ENCODE results near the gene RPS10.

RPS10 gene

GRCh38 chr6:34459899-34460593, 34.2 kb upstream of the RPS10 start:
- H3K27me3 Mint-ChIP-seq = peaks cover 3% of the 10 kb centered on the region
- no peak overlapping the region for H3K4me3 Mint-ChIP-seq
- peaks cover under 1% of the 10 kb centered on the region for H3K4me1 Mint-ChIP-seq
- no peak overlapping the region for H3K27ac Mint-ChIP-seq
- H3K36me3 Mint-ChIP-seq = no peaks in the 10 kb centered on the region
- H3K9me3 Mint-ChIP-seq = no peaks in the 10 kb centered on the region

DNA sequence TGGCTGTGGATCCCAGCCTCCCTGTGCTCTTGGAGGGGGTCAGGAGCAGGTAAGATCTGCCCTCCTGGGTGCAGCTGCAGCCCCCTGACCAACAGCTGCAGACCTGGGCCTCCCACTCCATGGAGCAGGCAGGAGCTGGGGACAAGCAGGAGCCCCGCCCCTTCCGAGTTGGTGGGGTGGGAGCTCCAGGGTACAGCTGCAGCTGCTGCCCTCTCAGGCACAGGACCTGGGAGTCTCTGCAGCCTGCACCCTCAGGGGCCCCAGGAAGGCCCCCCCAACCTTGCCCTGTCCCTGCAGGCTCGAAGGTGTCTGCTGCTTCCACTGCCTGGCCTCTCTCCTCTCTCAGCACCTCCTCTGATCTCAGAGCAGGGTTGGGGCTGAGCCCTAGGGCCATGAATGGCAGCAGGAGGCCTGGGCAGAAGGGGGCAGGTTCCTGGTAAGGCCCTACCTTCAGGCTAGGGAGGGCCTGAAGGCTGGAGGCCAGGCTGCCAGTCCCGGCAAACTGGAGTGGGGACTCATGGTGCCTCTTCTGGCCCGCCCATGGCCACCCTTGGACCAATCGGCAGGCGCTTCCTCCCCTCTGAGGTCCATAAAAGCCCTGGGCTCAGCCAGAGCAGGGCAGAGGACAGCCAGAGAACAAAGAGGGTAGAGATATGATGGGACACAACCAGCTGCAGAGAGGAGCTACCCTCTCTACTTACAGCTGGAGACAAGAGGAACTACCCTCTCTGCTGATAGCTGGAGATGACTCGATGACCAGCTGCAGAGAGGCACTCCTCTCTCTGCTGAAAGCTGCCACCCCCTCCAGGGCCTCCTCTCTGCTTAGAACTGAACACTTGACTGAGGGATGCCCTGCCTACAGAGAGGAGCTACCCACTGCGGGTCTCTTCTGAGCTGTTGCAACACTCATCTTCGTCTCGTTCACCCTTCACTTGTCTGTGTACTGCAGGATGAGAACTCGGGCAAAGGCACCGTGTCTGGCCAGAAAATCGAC, 32.2 kb upstream of the RPS10 start:
- H3K27ac Mint-ChIP-seq = no peak overlapping the region
- no peaks in the 10 kb centered on the region for H3K4me1 Mint-ChIP-seq
- H3K9me3 Mint-ChIP-seq = no peaks in the 10 kb centered on the region
- no peaks in the 10 kb centered on the region for H3K27me3 Mint-ChIP-seq
- no peaks in the 10 kb centered on the region for H3K36me3 Mint-ChIP-seq
- no peak overlapping the region for H3K4me3 Mint-ChIP-seq

- Mint-ChIP-seq H3K27ac (no peak overlapping the region), H3K4me3 (no peak overlapping the region), H3K36me3 (no peaks in the 10 kb centered on the region), H3K9me3 (no peaks in the 10 kb centered on the region), H3K4me1 (no peaks in the 10 kb centered on the region), H3K27me3 (no peaks in the 10 kb centered on the region)
These were observed 31.5 kb upstream of the RPS10 start for GRCh38 chr6:34457382-34457741.

GRCh38 chr6:34455831-34456230, 30.0 kb upstream of the RPS10 start:
- Mint-ChIP-seq H3K27ac (no peak overlapping the region), H3K36me3 (no peaks in the 10 kb centered on the region), H3K4me3 (no peak overlapping the region), H3K4me1 (no peaks in the 10 kb centered on the region), H3K9me3 (no peaks in the 10 kb centered on the region), H3K27me3 (no peaks in the 10 kb centered on the region)

- H3K4me1 Mint-ChIP-seq = no peaks in the 10 kb centered on the region
- no peaks in the 10 kb centered on the region for H3K9me3 Mint-ChIP-seq
- H3K36me3 Mint-ChIP-seq = no peaks in the 10 kb centered on the region
- H3K27me3 Mint-ChIP-seq = no peaks in the 10 kb centered on the region
- no peak overlapping the region for H3K4me3 Mint-ChIP-seq
- H3K27ac Mint-ChIP-seq = no peak overlapping the region
These were observed 25.3 kb upstream of the RPS10 start for GRCh38 chr6:34451192-34451591.

DNA sequence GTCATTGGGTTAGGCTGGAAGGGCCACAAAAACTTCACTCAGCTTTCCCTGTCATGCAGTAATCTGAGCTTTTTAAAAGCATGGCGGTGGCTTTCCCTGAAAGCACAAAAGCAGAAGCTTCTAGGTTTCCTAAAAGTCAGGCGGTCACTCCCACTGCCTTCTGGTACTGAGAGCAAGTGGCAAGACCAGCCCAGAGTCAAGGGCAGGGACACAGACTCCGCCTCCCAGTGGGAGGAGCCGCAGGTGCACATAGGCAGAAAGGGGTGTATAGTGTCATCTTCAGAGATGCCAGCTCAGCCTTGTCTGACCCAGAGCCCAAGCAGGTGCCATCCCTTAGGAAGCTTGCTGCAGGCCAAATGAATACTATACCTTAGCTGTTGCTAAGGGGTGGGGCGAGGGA, 22.0 kb upstream of the RPS10 start:
- no peaks in the 10 kb centered on the region for H3K9me3 Mint-ChIP-seq
- no peak overlapping the region for H3K27ac Mint-ChIP-seq
- no peak overlapping the region for H3K4me3 Mint-ChIP-seq
- no peaks in the 10 kb centered on the region for H3K4me1 Mint-ChIP-seq
- no peaks in the 10 kb centered on the region for H3K27me3 Mint-ChIP-seq
- no peaks in the 10 kb centered on the region for H3K36me3 Mint-ChIP-seq

DNA sequence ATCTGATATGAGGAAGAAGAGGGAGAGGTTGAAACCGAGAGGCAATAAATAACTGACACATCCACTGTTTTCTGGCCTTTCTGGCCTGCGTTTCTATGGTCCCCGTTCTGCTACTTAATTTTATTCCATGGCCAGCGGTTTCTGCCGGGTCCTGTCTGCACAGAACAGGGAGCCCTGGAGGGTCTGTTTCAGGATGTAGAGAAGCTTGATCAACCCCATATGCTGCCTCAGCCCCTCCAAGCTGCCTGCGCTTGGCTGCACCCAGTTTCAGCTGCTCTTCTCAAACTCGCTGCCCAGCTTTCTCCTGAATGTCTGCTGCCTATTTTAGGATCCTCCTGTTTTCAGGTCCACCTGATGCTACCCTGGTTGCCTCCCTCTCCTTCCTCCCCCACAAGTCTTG, 21.5 kb upstream of the RPS10 start:
- H3K36me3 Mint-ChIP-seq = no peaks in the 10 kb centered on the region
- H3K4me1 Mint-ChIP-seq = no peaks in the 10 kb centered on the region
- H3K27ac Mint-ChIP-seq = no peak overlapping the region
- no peaks in the 10 kb centered on the region for H3K27me3 Mint-ChIP-seq
- H3K4me3 Mint-ChIP-seq = no peak overlapping the region
- H3K9me3 Mint-ChIP-seq = no peaks in the 10 kb centered on the region

DNA sequence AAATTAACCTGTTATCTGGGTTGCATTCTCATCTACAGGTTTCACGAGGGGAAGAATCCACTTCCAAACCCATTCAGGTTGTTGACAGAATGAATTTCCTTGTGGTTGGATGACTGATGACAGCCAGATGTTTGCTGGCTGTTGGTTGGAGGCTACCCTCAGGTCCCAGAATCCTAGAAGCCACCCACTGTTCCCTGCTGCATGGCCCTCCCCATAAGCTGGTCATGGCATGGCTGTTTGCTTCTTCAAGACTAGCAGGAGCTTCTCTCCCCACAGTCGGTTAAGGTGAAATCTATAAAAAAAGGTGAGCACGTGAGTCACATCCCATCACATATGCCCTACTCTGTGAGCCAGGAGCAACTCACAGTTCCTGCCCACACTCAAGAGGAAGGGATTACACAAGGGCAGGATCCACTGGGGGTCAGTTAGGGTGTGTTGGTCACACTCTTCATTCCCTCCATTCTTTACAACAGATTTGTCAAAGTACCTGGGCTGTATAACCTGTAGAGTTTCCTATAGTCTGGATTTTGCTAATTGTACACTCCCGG, 19.5 kb upstream of the RPS10 start:
- Mint-ChIP-seq H3K36me3 (no peaks in the 10 kb centered on the region), H3K9me3 (no peaks in the 10 kb centered on the region), H3K4me1 (no peaks in the 10 kb centered on the region), H3K27ac (no peak overlapping the region), H3K27me3 (no peaks in the 10 kb centered on the region), H3K4me3 (no peak overlapping the region)

- H3K4me3 Mint-ChIP-seq = no peak overlapping the region
- H3K27ac Mint-ChIP-seq = no peak overlapping the region
- H3K27me3 Mint-ChIP-seq = no peaks in the 10 kb centered on the region
- H3K9me3 Mint-ChIP-seq = no peaks in the 10 kb centered on the region
- no peaks in the 10 kb centered on the region for H3K4me1 Mint-ChIP-seq
- H3K36me3 Mint-ChIP-seq = no peaks in the 10 kb centered on the region
These were observed 15.7 kb upstream of the RPS10 start for GRCh38 chr6:34441526-34441925.

GRCh38 chr6:34439442-34439841, 13.6 kb upstream of the RPS10 start:
- H3K4me1 Mint-ChIP-seq = no peaks in the 10 kb centered on the region
- H3K4me3 Mint-ChIP-seq = no peak overlapping the region
- peak overlapping the region; percentile 8 for H3K27ac Mint-ChIP-seq

GRCh38 chr6:34438705-34439104, 12.8 kb upstream of the RPS10 start:
- H3K9me3 Mint-ChIP-seq = no peaks in the 10 kb centered on the region
- no peaks in the 10 kb centered on the region for H3K27me3 Mint-ChIP-seq
- no peak overlapping the region for H3K4me3 Mint-ChIP-seq
- H3K4me1 Mint-ChIP-seq = no peaks in the 10 kb centered on the region
- H3K27ac Mint-ChIP-seq = no peak overlapping the region
- no peaks in the 10 kb centered on the region for H3K36me3 Mint-ChIP-seq

More at GRCh38 chr6:34439442-34439841, 13.6 kb upstream of the RPS10 start:
- Mint-ChIP-seq H3K36me3 (no peaks in the 10 kb centered on the region), H3K27me3 (no peaks in the 10 kb centered on the region), H3K9me3 (no peaks in the 10 kb centered on the region)

GRCh38 chr6:34437644-34437970, 11.7 kb upstream of the RPS10 start:
- no peaks in the 10 kb centered on the region for H3K27me3 Mint-ChIP-seq
- H3K4me3 Mint-ChIP-seq = no peak overlapping the region
- no peaks in the 10 kb centered on the region for H3K36me3 Mint-ChIP-seq
- no peak overlapping the region for H3K27ac Mint-ChIP-seq
- no peaks in the 10 kb centered on the region for H3K9me3 Mint-ChIP-seq
- H3K4me1 Mint-ChIP-seq = no peaks in the 10 kb centered on the region

GRCh38 chr6:34436803-34437643, 11.2 kb upstream of the RPS10 start:
- no peaks in the 10 kb centered on the region for H3K4me1 Mint-ChIP-seq
- H3K36me3 Mint-ChIP-seq = no peaks in the 10 kb centered on the region

DNA sequence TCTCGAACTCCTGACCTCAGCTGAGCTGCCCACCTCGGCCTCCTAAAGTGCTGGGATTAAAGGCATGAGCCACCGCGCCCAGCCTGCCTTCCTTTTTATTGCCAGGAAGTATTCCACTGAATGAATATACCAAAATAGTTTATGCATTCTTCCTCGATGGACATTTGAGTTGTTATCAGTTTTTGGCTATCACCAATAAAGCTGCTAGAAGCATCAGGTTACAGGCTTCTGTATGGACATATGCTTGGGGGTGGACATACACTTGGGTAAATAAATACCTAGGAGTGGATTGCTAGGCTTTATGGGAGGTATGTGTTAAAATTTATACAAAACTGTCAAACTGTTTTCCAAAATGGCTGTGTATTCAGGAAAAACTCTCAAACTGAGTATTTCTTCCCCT, 10.0 kb upstream of the RPS10 start:
- Mint-ChIP-seq H3K27ac (no peak overlapping the region), H3K4me1 (no peaks in the 10 kb centered on the region), H3K9me3 (no peaks in the 10 kb centered on the region), H3K36me3 (no peaks in the 10 kb centered on the region), H3K27me3 (no peaks in the 10 kb centered on the region), H3K4me3 (no peak overlapping the region)

More at GRCh38 chr6:34436803-34437643, 11.2 kb upstream of the RPS10 start:
- H3K4me3 Mint-ChIP-seq = no peak overlapping the region
- no peak overlapping the region for H3K27ac Mint-ChIP-seq
- H3K27me3 Mint-ChIP-seq = no peaks in the 10 kb centered on the region
- H3K9me3 Mint-ChIP-seq = no peaks in the 10 kb centered on the region

DNA sequence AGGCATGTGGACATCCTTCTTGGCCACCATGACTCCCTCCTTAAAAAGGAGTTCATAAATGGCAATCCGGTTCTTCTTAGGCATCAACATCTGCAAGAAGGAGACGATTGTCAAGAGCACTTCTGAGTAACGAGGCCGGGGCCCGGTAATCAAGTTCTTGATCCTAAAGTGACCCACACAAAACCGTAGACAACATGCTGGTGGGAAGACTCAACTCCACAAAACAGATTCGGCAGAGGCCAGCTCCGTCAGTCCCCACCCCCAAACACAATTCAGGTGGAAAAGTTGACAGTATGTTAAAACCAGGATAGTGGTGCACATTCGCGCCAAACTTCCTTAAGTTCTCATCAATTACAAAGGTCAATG, 754 bp downstream of the RPS10 start:
- no peaks in the 10 kb centered on the region for H3K9me3 Mint-ChIP-seq
- peaks cover 37% of the 10 kb centered on the region for H3K4me1 Mint-ChIP-seq
- peaks cover 24% of the 10 kb centered on the region for H3K36me3 Mint-ChIP-seq
- H3K27ac Mint-ChIP-seq = peak overlapping the region; percentile 100
- no peaks in the 10 kb centered on the region for H3K27me3 Mint-ChIP-seq
- peak overlapping the region; percentile 98 for H3K4me3 Mint-ChIP-seq
